ENCODE results near the gene GINM1. TPM values are rescaled to one million over a fixed set of nuclear protein-coding genes. Genes with fewer than 3 reads are reported as not detected.

Gene GINM1
- total RNA-seq, 1 donor from 2014 or later, result 36.5 TPM

DNA sequence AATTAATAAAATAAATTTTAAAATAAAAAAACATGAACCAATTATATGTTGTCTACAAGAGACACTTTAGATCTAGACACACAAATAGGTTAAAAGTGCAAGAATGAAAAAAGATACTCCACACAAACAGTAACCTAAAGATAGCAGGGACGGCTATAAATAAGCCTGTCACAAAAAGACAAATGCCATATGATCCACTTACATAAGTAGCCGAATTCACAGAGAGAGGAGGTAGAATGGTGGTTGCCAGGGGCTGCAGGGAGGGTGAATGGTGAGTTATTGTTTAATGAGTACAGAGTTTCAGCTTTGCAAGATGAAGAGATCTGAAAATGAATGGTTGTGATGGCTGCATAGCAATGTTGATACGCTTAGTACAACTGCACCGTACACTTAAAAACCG lies 49.6 kb downstream of the GINM1 start:
- no peak overlapping the region for H3K4me2 ChIP-seq (ENCODE audit: low read length)
- Mint-ChIP-seq H3K27ac (ENCODE audit: unreplicated experiment) (no peak overlapping the region), H3K4me3 (ENCODE audit: unreplicated experiment) (no peak overlapping the region), H3K27me3 (ENCODE audit: low read depth, unreplicated experiment) (no peaks in the 10 kb centered on the region), H3K4me1 (ENCODE audit: low read depth, unreplicated experiment) (peaks cover 6% of the 10 kb centered on the region), H3K9me3 (ENCODE audit: unreplicated experiment) (no peaks in the 10 kb centered on the region), H3K36me3 (ENCODE audit: low read depth, unreplicated experiment) (peaks cover 20% of the 10 kb centered on the region)
- H4K20me1 ChIP-seq (ENCODE audit: insufficient read depth, low read length), result no peaks in the 10 kb centered on the region
- no peaks in the 10 kb centered on the region for H3K4me1 ChIP-seq (ENCODE audit: insufficient read depth, low read length)
- TF ChIP-seq, protein P1, sequence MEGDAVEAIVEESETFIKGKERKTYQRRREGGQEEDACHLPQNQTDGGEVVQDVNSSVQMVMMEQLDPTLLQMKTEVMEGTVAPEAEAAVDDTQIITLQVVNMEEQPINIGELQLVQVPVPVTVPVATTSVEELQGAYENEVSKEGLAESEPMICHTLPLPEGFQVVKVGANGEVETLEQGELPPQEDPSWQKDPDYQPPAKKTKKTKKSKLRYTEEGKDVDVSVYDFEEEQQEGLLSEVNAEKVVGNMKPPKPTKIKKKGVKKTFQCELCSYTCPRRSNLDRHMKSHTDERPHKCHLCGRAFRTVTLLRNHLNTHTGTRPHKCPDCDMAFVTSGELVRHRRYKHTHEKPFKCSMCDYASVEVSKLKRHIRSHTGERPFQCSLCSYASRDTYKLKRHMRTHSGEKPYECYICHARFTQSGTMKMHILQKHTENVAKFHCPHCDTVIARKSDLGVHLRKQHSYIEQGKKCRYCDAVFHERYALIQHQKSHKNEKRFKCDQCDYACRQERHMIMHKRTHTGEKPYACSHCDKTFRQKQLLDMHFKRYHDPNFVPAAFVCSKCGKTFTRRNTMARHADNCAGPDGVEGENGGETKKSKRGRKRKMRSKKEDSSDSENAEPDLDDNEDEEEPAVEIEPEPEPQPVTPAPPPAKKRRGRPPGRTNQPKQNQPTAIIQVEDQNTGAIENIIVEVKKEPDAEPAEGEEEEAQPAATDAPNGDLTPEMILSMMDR (IDR thresholded peaks at IDR 0.05; ENCODE audit: insufficient read depth, low read depth, low read length), result no peak
- TF ChIP-seq EZH2 (IDR thresholded peaks at IDR 0.05; ENCODE audit: insufficient read depth, low read length), result no peak
- H3K27me3 ChIP-seq (ENCODE audit: insufficient read depth, low read length), result no peaks in the 10 kb centered on the region
- FAIRE-seq (no peak), DNase-seq (ENCODE audit: low read depth) (no peak)
- no peak overlapping the region for H3K27ac ChIP-seq (ENCODE audit: low read depth, low read length)
- no peaks in the 10 kb centered on the region for H3K79me2 ChIP-seq (ENCODE audit: insufficient read depth, low read length)
- H3K4me3 ChIP-seq (ENCODE audit: insufficient read depth, low read depth, low read length), result no peak overlapping the region
- no peak overlapping the region for H2AFZ ChIP-seq (ENCODE audit: low read depth, low read length)
- H3K36me3 ChIP-seq (ENCODE audit: insufficient read depth, low read length), result peaks cover 2% of the 10 kb centered on the region
- H3K9me3 ChIP-seq (ENCODE audit: insufficient read depth, low read depth, low read length), result no peaks in the 10 kb centered on the region
- H3K9ac ChIP-seq (ENCODE audit: low read length), result no peak overlapping the region

DNA sequence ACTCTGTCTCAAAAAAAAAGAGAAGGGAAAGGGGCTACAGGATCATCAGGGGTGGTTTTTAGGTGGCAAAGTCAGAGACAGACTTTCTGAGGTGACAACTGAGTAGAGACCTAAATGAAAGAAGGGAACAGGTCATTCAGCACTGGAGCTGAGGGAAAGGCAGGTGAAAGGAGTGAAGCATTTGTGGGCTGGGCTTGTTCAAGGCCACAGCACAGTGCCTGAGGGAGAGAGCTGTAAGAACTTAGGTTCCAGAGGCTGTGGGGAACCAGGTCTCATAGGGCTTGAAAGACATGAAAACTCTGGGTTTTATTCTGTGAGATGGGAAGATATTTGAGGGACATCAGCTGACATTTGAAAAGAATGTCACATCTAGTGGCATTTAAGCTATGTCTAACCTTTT lies 61.5 kb downstream of the GINM1 start:
- FAIRE-seq, result no peak
- peaks cover 4% of the 10 kb centered on the region for H4K20me1 ChIP-seq (ENCODE audit: insufficient read depth, low read length)
- H3K27ac ChIP-seq (ENCODE audit: low read depth, low read length), result no peak overlapping the region
- H3K9ac ChIP-seq (ENCODE audit: low read length), result no peak overlapping the region
- TF ChIP-seq, protein P1 (IDR thresholded peaks at IDR 0.05; ENCODE audit: insufficient read depth, low read depth, low read length), result no peak
- no peak for TF ChIP-seq EZH2 (IDR thresholded peaks at IDR 0.05; ENCODE audit: insufficient read depth, low read length)
- H3K27me3 ChIP-seq (ENCODE audit: insufficient read depth, low read length), result no peaks in the 10 kb centered on the region
- Mint-ChIP-seq H3K36me3 (ENCODE audit: low read depth, unreplicated experiment) (peaks cover 5% of the 10 kb centered on the region), H3K27ac (ENCODE audit: unreplicated experiment) (no peak overlapping the region), H3K4me1 (ENCODE audit: low read depth, unreplicated experiment) (no peaks in the 10 kb centered on the region), H3K27me3 (ENCODE audit: low read depth, unreplicated experiment) (no peaks in the 10 kb centered on the region), H3K4me3 (ENCODE audit: unreplicated experiment) (no peak overlapping the region), H3K9me3 (ENCODE audit: unreplicated experiment) (no peaks in the 10 kb centered on the region)
- no peaks in the 10 kb centered on the region for H3K4me1 ChIP-seq (ENCODE audit: insufficient read depth, low read length)
- H3K79me2 ChIP-seq (ENCODE audit: insufficient read depth, low read length), result no peaks in the 10 kb centered on the region
- no peaks in the 10 kb centered on the region for H3K36me3 ChIP-seq (ENCODE audit: insufficient read depth, low read length)
- H2AFZ ChIP-seq (ENCODE audit: low read depth, low read length), result no peak overlapping the region
- H3K4me3 ChIP-seq (ENCODE audit: insufficient read depth, low read depth, low read length), result no peak overlapping the region
- H3K9me3 ChIP-seq (ENCODE audit: insufficient read depth, low read depth, low read length), result no peaks in the 10 kb centered on the region
- no peak for DNase-seq (ENCODE audit: low read depth)
- no peak overlapping the region for H3K4me2 ChIP-seq (ENCODE audit: low read length)

DNA sequence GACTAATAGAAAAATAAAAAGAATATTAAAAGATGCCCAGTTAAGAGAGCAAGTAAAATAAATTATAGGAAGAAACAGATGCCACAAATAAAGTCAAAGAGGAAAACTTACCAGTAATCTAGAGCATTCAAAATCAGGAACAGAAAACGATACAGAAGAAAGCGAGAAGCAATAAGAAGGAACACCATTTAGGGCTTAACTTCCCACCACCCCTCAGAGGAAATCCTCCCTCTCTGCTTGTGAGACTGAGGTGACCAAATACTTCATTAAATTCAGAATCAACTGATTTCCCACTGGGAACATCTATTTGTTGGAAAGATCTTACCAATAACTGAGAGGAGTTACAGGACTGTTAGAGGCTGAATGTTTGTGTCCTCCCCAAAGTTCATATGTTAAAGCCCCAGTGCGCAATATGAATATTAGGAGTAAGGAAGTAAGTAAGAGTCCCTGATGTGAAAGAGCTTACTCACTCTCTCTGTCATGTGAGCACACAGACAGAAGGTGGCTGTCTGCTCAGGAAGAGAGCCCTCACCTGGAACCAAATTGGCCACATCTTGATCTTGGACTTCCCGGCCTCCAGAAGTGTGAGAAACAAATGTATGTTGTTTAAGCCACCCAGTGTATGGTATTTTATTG lies 62.8 kb downstream of the GINM1 start:
- Histone ChIP-seq H3K79me2 (ENCODE audit: insufficient read depth, low read length) (no peaks in the 10 kb centered on the region), H4K20me1 (ENCODE audit: insufficient read depth, low read length) (peaks cover 4% of the 10 kb centered on the region), H2AFZ (ENCODE audit: low read depth, low read length) (no peak overlapping the region), H3K4me2 (ENCODE audit: low read length) (no peak overlapping the region), H3K4me3 (ENCODE audit: insufficient read depth, low read depth, low read length) (no peak overlapping the region), H3K27ac (ENCODE audit: low read depth, low read length) (no peak overlapping the region), H3K36me3 (ENCODE audit: insufficient read depth, low read length) (no peaks in the 10 kb centered on the region), H3K27me3 (ENCODE audit: insufficient read depth, low read length) (no peaks in the 10 kb centered on the region), H3K9ac (ENCODE audit: low read length) (no peak overlapping the region), H3K9me3 (ENCODE audit: insufficient read depth, low read depth, low read length) (no peaks in the 10 kb centered on the region), H3K4me1 (ENCODE audit: insufficient read depth, low read length) (no peaks in the 10 kb centered on the region)
- H3K4me3 Mint-ChIP-seq (ENCODE audit: unreplicated experiment), result no peak overlapping the region
- DNase-seq (ENCODE audit: low read depth) (no peak), FAIRE-seq (no peak)
- no peak overlapping the region for H3K27ac Mint-ChIP-seq (ENCODE audit: unreplicated experiment)
- no peak for TF ChIP-seq EZH2 (IDR thresholded peaks at IDR 0.05; ENCODE audit: insufficient read depth, low read length)
- TF ChIP-seq, protein P1 (IDR thresholded peaks at IDR 0.05; ENCODE audit: insufficient read depth, low read depth, low read length), result no peak
- H3K36me3 Mint-ChIP-seq (ENCODE audit: low read depth, unreplicated experiment), result peaks cover 5% of the 10 kb centered on the region
- H3K4me1 Mint-ChIP-seq (ENCODE audit: low read depth, unreplicated experiment), result no peaks in the 10 kb centered on the region
- no peaks in the 10 kb centered on the region for H3K9me3 Mint-ChIP-seq (ENCODE audit: unreplicated experiment)
- no peaks in the 10 kb centered on the region for H3K27me3 Mint-ChIP-seq (ENCODE audit: low read depth, unreplicated experiment)

Data from astrocyte (in vitro differentiated cells and primary cell).